ENCODE measurements around the gene SHCBP1. TPM values are rescaled to one million over a fixed set of nuclear protein-coding genes. Genes with fewer than 3 reads are reported as not detected.
A peak's percentile ranks its signal among the peaks of the same experiment; 100 is the strongest.

SHCBP1 gene
- total RNA-seq, 4 donors from 2014 or later: 0.85 to 23.9 (median 1.1) TPM; not detected in 1

GRCh38 chr16:46607529-46607928 is 13.7 kb downstream of the SHCBP1 start:
- DNase-seq: no peak
- Histone ChIP-seq H3K36me3 (no peaks in the 10 kb centered on the region), H3K4me3 (no peak overlapping the region), H3K27ac (no peak overlapping the region), H3K27me3 (no peaks in the 10 kb centered on the region), H3K4me1 (no peaks in the 10 kb centered on the region), H3K9me3 (no peaks in the 10 kb centered on the region)
- peak in 4 of 6 experiments; percentile 38 to 53 (median 46) for TF ChIP-seq CTCF (IDR thresholded peaks at IDR 0.05)
- TF ChIP-seq POLR2A (IDR thresholded peaks at IDR 0.05): no peak

DNA sequence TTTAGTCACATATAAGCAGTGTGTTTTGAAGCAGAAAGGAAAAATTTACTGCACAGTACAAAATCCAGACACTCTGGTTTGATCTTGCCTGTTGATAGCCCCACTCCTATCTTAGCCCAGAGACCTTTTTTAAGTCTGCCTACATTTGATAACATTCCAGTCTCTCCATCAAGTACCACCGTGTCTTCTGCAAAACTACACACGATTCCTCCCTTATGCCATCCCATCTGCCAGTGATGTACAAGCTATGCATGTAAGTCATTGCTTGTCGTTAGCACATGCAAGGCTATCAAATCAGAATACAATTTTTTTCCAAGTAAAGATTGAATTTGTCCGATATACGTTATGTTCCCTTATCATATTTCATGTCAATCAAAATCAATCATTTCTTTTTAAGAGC is 14.9 kb downstream of the SHCBP1 start:
- Histone ChIP-seq H3K9me3 (no peaks in the 10 kb centered on the region), H3K27me3 (no peaks in the 10 kb centered on the region), H3K36me3 (no peaks in the 10 kb centered on the region), H3K4me3 (no peak overlapping the region), H3K27ac (no peak overlapping the region), H3K4me1 (no peaks in the 10 kb centered on the region)
- DNase-seq: no peak
- TF ChIP-seq CTCF (IDR thresholded peaks at IDR 0.05): no peak
- TF ChIP-seq POLR2A (IDR thresholded peaks at IDR 0.05): no peak

DNA sequence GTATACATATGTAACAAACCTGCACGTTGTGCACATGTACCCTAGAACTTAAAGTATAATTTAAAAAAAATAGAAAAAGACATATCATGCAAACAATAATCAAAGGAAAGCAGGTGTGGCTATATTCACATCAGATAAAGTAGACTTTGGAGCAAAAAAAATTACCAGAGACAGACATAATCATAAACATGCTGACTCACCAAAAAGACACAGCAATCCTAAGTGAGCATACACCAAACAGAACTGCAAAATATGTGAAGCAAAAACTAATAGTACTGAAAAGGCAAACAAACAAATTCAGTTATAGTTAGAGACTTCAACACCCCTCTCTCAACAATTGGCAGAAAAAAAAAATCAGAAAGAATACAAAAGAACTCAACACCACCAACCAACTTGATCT is 29.9 kb downstream of the SHCBP1 start:
- Histone ChIP-seq H3K9me3 (no peaks in the 10 kb centered on the region), H3K27me3 (no peaks in the 10 kb centered on the region), H3K36me3 (no peaks in the 10 kb centered on the region), H3K27ac (no peak overlapping the region), H3K4me1 (no peaks in the 10 kb centered on the region), H3K4me3 (no peak overlapping the region)
- TF ChIP-seq POLR2A (IDR thresholded peaks at IDR 0.05) (no peak), CTCF (IDR thresholded peaks at IDR 0.05) (no peak)
- DNase-seq: no peak

DNA sequence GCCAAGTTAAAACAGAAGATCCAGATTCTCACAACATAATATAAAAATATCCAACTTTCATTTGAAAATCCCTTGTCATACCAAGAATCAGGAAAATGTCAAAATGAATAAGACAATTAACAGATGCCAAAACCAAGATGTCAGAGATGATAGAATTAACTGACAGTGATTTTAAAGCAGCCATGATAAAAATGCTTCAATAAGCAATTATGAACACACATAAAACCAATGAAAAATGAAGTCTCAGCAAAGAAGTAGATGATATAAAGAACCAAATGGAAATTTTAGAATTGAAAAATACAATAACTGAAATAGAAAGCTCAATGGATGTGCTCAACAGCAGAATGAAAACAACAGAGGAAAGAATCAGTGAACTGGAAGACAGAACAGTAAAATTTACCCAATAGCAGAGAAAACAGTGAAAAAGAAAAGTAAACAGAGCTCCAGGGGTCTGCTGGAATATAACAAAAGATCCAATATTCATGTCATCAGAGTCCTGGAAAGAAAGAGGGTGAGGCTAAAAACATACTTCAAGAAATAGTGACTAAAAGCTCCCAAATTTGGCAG is 35.1 kb downstream of the SHCBP1 start:
- DNase-seq: no peak
- TF ChIP-seq POLR2A (IDR thresholded peaks at IDR 0.05): no peak
- no peak for TF ChIP-seq CTCF (IDR thresholded peaks at IDR 0.05)
- Histone ChIP-seq H3K4me3 (no peak overlapping the region), H3K27me3 (no peaks in the 10 kb centered on the region), H3K27ac (no peak overlapping the region), H3K9me3 (peaks cover 0 to 4% (median 0%) of the 10 kb centered on the region in 4 donors), H3K4me1 (no peaks in the 10 kb centered on the region), H3K36me3 (peaks cover 0 to 5% (median 0%) of the 10 kb centered on the region in 3 donors)

DNA sequence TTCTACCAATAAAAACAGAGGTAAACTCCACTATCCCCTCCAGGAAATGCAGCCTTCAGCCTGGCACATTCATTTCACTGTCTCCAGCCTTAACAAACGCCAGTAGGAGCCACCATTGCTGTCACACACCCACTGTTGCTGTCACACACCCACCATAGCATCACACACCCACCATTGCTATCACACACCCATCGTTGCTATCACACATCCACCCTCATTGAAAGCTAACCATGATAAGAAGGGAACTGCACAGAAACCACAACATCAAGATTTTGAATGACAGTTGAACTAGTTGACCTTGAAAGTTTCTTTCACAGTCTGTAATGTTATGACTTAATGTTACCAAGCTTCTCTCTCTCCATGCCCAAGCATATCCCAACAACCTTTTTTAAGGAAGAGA is 38.1 kb downstream of the SHCBP1 start:
- no peak overlapping the region for H3K4me3 ChIP-seq
- no peaks in the 10 kb centered on the region for H3K4me1 ChIP-seq
- TF ChIP-seq CTCF (IDR thresholded peaks at IDR 0.05) (no peak), POLR2A (IDR thresholded peaks at IDR 0.05) (no peak)
- no peak for DNase-seq
- H3K27me3 ChIP-seq: no peaks in the 10 kb centered on the region
- H3K9me3 ChIP-seq: peaks cover 0 to 4% (median 0%) of the 10 kb centered on the region in 4 donors
- no peak overlapping the region for H3K27ac ChIP-seq
- peaks cover 0 to 5% (median 0%) of the 10 kb centered on the region in 3 donors for H3K36me3 ChIP-seq

DNA sequence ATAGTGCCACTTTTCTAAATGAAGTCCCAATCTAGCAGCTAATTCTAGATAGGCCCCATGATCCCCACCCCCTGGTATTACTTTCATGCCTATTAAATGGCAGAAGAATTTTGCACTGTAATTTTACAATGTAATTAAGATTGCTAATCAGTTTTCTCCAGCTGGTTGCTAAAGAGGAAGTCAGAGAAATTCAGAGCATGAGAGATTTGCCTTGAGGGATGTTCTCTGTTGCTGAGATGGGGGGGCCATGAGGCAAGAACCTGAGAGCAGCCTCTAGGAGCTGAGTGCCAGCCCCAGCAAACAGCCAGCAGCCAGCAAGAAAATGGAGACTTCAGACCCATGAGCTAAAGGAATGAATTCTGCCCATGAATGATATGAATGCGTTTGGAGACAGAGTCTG is 38.9 kb downstream of the SHCBP1 start:
- Histone ChIP-seq H3K36me3 (peaks cover 0 to 5% (median 0%) of the 10 kb centered on the region in 3 donors), H3K27ac (no peak overlapping the region), H3K4me3 (no peak overlapping the region), H3K4me1 (no peaks in the 10 kb centered on the region), H3K27me3 (no peaks in the 10 kb centered on the region), H3K9me3 (peaks cover 0 to 4% (median 0%) of the 10 kb centered on the region in 4 donors)
- no peak for TF ChIP-seq CTCF (IDR thresholded peaks at IDR 0.05)
- no peak for TF ChIP-seq POLR2A (IDR thresholded peaks at IDR 0.05)
- no peak for DNase-seq

All from Peyer's patch (tissue), 4 donors.